Activated B cell treated with CpG ODN at 0.5 μM for 24 hours (primary cell): ENCODE measurements around the gene DIRAS1. TPM values are rescaled to one million over a fixed set of nuclear protein-coding genes. Genes with fewer than 3 reads are reported as not detected.
"Not testable (repeated sequence)": the region's sequence is repeated elsewhere in the genome, so short reads cannot be mapped to it uniquely, and the experiment has no call there.

Experiments
- ATAC-seq: fragments of 200-7000 bp; cut with Tn5 transposase; one replicate; pipeline ENCODE4 v1.10.0; 2021; ENCODE audit warnings: low read depth, mild to moderate bottlenecking, moderate library complexity
- CTCF ChIA-PET: fragments of 350-600 bp; sonication (Branson Sonifier 250); formaldehyde crosslinking; loops from one replicate; lab custom pipeline; 2021; ENCODE audit warnings: antibody characterized with exemption; lab: Charles Lee
- POLR2A ChIA-PET: fragments of 350-600 bp; sonication (Branson Sonifier 250); formaldehyde crosslinking; loops from one replicate; lab custom pipeline; 2021; ENCODE audit warnings: antibody characterized with exemption; lab: Charles Lee
- DNase-seq: peaks from one replicate; pipeline ENCODE4 v3.0.0; 2022
- H3K27ac Mint-ChIP-seq: one replicate; pipeline ENCODE4 v1.8.0; 2020; ENCODE audit warnings: mixed read lengths
- H3K27me3 Mint-ChIP-seq: one replicate; pipeline ENCODE4 v1.8.0; 2021; ENCODE audit warnings: mixed read lengths
- H3K36me3 Mint-ChIP-seq: one replicate; pipeline ENCODE4 v1.8.0; 2021; ENCODE audit warnings: low read depth, mixed read lengths
- H3K4me1 Mint-ChIP-seq: one replicate; pipeline ENCODE4 v1.8.0; 2021; ENCODE audit warnings: mixed read lengths
- H3K4me3 Mint-ChIP-seq: one replicate; pipeline ENCODE4 v1.8.0; 2020; ENCODE audit warnings: mild to moderate bottlenecking, mixed read lengths
- H3K9me3 Mint-ChIP-seq: one replicate; pipeline ENCODE4 v1.8.0; 2020; ENCODE audit warnings: mixed read lengths
- intact Hi-C: fragments of 100-400 bp; cut with micrococcal nuclease; formaldehyde crosslinking; loops from one replicate; pipeline ENCODE4 v1.15.1; 2024
- total RNA-seq: library from RNA; stranded (reverse); gene quantifications from 2 replicates; pipeline ENCODE4 v1.2.3, GENCODE V29; 2022
- TF ChIP-seq, protein P1 (sequence below): fragments of 200-600 bp; IDR thresholded peaks from one replicate; pipeline ENCODE4 v1.8.0; 2022; ENCODE audit warnings: antibody characterized with exemption, mild to moderate bottlenecking

Gene DIRAS1
- total RNA-seq, 1 donor from 2014 or later: 6.4 TPM

GRCh38 chr19:2676823-2677222, 44.3 kb downstream of the DIRAS1 start:
- intact Hi-C loops: no loop called here
- TF ChIP-seq, protein P1, sequence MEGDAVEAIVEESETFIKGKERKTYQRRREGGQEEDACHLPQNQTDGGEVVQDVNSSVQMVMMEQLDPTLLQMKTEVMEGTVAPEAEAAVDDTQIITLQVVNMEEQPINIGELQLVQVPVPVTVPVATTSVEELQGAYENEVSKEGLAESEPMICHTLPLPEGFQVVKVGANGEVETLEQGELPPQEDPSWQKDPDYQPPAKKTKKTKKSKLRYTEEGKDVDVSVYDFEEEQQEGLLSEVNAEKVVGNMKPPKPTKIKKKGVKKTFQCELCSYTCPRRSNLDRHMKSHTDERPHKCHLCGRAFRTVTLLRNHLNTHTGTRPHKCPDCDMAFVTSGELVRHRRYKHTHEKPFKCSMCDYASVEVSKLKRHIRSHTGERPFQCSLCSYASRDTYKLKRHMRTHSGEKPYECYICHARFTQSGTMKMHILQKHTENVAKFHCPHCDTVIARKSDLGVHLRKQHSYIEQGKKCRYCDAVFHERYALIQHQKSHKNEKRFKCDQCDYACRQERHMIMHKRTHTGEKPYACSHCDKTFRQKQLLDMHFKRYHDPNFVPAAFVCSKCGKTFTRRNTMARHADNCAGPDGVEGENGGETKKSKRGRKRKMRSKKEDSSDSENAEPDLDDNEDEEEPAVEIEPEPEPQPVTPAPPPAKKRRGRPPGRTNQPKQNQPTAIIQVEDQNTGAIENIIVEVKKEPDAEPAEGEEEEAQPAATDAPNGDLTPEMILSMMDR: no peak
- POLR2A ChIA-PET: interaction anchor here (0.5 to 10.6 kb wide), 5 partner anchors 16 to 774 kb away, joined by 4 to 176 read pairs (median 5); partner anchors contain the start of gene GNG7
- CTCF ChIA-PET: no interaction called here
- Mint-ChIP-seq H3K4me3 (no peak overlapping the region), H3K9me3 (peaks cover 11% of the 10 kb centered on the region), H3K27ac (peak overlapping the region; percentile 96), H3K27me3 (no peaks in the 10 kb centered on the region), H3K4me1 (peaks cover 64% of the 10 kb centered on the region), H3K36me3 (peaks cover 55% of the 10 kb centered on the region)
- DNase-seq (no peak), ATAC-seq (no peak)

GRCh38 chr19:2675892-2676291, 45.3 kb downstream of the DIRAS1 start:
- DNase-seq (no peak), ATAC-seq (no peak)
- intact Hi-C loops: no loop called here
- TF ChIP-seq, protein P1: no peak
- no peak overlapping the region for H3K4me3 Mint-ChIP-seq
- H3K27ac Mint-ChIP-seq: peak overlapping the region; percentile 96
- H3K9me3 Mint-ChIP-seq: peaks cover 11% of the 10 kb centered on the region
- H3K4me1 Mint-ChIP-seq: peaks cover 60% of the 10 kb centered on the region
- peaks cover 52% of the 10 kb centered on the region for H3K36me3 Mint-ChIP-seq
- ChIA-PET POLR2A (interaction anchor here (1.3 kb wide), 1 partner anchor 34 kb away, joined by 5 read pairs; no protein-coding TSS in a partner anchor), CTCF (no interaction called here)
- H3K27me3 Mint-ChIP-seq: no peaks in the 10 kb centered on the region

DNA sequence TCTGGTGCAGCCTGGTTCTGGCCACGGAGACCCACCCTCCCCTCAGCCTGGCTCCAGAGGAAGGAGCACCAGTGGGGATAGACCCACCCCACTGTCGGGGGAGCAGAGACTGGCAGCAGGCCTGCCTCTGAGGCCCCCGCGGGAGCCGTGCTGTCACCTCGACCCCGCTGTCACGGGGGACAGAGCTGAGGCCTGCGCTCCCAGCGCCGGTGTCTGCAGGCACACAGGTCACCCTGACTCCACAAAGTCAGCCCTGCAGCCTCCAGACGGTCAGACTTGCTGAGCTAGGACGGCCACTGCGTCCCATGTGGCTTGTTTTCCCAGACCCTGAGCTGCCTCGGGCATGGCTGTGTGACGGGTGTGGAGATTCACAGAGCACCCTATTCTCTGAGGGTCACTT, 51.0 kb downstream of the DIRAS1 start:
- H3K4me1 Mint-ChIP-seq: peaks cover 53% of the 10 kb centered on the region
- TF ChIP-seq, protein P1: no peak

GRCh38 chr19:2668175-2668763, 52.9 kb downstream of the DIRAS1 start:
- ChIA-PET POLR2A (interaction anchor here (0.7 to 2.4 kb wide), 4 partner anchors 12 to 192 kb away, joined by 3 to 8 read pairs (median 4); partner anchors contain the start of gene GADD45B), CTCF (no interaction called here)
- Mint-ChIP-seq H3K27me3 (no peaks in the 10 kb centered on the region), H3K9me3 (no peaks in the 10 kb centered on the region), H3K36me3 (peaks cover 39% of the 10 kb centered on the region), H3K4me3 (peak overlapping the region; percentile 80), H3K4me1 (peaks cover 67% of the 10 kb centered on the region), H3K27ac (peak overlapping the region; percentile 86)
- DNase-seq (no peak), ATAC-seq (no peak)
- TF ChIP-seq, protein P1: no peak
- intact Hi-C loops: no loop called here

More for the DNA sequence above, 51.0 kb downstream of the DIRAS1 start:
- ChIA-PET CTCF (no interaction called here), POLR2A (interaction anchor here (0.6 to 1.7 kb wide), 3 partner anchors 11 to 1712 kb away, joined by 3 to 19 read pairs (median 15); no protein-coding TSS in a partner anchor)
- no peak overlapping the region for H3K4me3 Mint-ChIP-seq
- no peak for ATAC-seq
- intact Hi-C loops: no loop called here
- no peak overlapping the region for H3K27ac Mint-ChIP-seq
- H3K27me3 Mint-ChIP-seq: no peaks in the 10 kb centered on the region
- H3K9me3 Mint-ChIP-seq: no peaks in the 10 kb centered on the region
- peaks cover 42% of the 10 kb centered on the region for H3K36me3 Mint-ChIP-seq
- no peak for DNase-seq

DNA sequence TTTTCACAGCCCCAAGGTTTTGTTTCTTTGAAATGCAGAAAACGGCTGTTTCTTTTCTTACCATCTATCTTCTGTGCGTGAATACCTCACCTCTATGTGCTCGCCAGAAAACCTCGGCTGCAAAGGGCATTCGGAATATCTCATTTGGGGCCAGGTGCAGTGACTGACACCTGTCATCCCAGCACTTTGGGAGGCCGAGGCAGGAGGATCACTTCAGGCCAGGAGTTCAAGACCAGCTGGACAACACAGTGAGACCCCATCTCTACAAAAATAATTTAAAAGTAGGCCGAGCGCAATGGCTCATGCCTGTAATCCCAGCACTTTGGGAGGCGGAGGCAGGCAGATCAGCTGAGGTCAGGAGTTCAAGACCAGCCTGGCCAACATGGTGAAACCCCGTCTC, 53.8 kb downstream of the DIRAS1 start:
- H3K4me3 Mint-ChIP-seq, intact Hi-C loops, CTCF ChIA-PET, H3K9me3 Mint-ChIP-seq, H3K27me3 Mint-ChIP-seq, ATAC-seq, DNase-seq: not testable (repeated sequence)
- Mint-ChIP-seq H3K4me1 (peaks cover 72% of the 10 kb centered on the region), H3K36me3 (peaks cover 37% of the 10 kb centered on the region), H3K27ac (peak overlapping the region; percentile 86)
- POLR2A ChIA-PET: interaction anchor here (2.4 kb wide), 1 partner anchor 13 kb away, joined by 8 read pairs; no protein-coding TSS in a partner anchor
